Body of pancreas (tissue), 4 donors: ENCODE measurements around the gene SERPINF2.

ENCODE experiments used
- POLR2A ChIP-seq, 3 donors: fragments of 450-650 bp; IDR thresholded peaks; one replicate each; pipeline ENCODE4 v1.6.1; 2016; ENCODE audit warnings: antibody characterized with exemption in 3 of 3, mild to moderate bottlenecking in 2 of 3
- TF ChIP-seq, protein P1 (sequence below), 7 experiments: fragments of 450-650 bp in 4 of 7; fragments of 200-600 bp in 3 of 7; sonication (generic) in 3 of 7; IDR thresholded peaks; one replicate each; pipeline ENCODE4 v1.5.1; 2016 to 2019; ENCODE audit warnings: antibody characterized with exemption in 7 of 7

DNA sequence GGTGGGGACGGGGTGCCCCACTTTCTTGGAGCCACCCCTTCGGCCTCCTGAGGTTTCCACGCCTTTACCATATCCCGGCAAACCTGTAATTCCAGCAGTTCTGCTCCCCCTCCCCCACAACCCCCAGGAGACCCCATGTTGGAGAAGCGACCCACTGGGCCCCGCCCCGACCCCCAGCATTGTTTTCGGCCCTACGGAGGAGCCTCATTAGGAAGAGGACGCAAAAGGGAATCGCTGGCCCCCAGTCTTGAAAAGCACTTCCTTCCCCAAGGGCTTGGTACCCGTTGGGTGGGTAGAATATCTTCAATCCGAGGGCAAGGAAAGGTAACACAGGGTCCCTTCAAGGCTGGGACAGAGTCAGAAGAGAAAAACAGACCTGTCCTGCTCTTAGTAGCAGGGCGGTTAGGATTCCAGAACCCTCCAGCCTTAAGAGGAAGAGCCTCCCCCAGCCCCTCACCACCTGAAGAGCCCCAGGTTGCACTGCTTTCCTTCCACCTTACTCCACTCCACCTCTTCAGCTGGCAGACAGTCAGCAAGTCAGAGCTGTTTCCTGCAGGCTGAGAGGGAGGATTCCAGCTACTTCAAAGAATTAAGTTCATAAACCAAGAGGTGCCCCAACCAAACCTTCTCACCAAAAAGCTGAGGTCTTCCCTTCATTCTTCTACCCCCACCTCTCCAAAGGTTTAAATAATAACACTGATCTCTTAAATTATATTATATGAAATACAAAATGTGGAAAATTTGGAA is 31.7 kb upstream of the SERPINF2 start:
- no peak for TF ChIP-seq POLR2A (IDR thresholded peaks at IDR 0.05)
- TF ChIP-seq, protein P1, sequence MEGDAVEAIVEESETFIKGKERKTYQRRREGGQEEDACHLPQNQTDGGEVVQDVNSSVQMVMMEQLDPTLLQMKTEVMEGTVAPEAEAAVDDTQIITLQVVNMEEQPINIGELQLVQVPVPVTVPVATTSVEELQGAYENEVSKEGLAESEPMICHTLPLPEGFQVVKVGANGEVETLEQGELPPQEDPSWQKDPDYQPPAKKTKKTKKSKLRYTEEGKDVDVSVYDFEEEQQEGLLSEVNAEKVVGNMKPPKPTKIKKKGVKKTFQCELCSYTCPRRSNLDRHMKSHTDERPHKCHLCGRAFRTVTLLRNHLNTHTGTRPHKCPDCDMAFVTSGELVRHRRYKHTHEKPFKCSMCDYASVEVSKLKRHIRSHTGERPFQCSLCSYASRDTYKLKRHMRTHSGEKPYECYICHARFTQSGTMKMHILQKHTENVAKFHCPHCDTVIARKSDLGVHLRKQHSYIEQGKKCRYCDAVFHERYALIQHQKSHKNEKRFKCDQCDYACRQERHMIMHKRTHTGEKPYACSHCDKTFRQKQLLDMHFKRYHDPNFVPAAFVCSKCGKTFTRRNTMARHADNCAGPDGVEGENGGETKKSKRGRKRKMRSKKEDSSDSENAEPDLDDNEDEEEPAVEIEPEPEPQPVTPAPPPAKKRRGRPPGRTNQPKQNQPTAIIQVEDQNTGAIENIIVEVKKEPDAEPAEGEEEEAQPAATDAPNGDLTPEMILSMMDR (IDR thresholded peaks at IDR 0.05) = no peak
